ENCODE measurements around the gene SEL1L3.

Gene SEL1L3

GRCh38 chr4:25837107-25837506 lies 25.7 kb downstream of the SEL1L3 start:
- in situ Hi-C loops (cut with MboI; ENCODE audit: low sequenced_read_pairs, unreplicated experiment): no loop called here
- no peak for TF ChIP-seq CTCF (IDR thresholded peaks at IDR 0.05; ENCODE audit: borderline replicate concordance, control extremely low read depth, extremely low read depth, insufficient read depth, missing control alignments)
- no peak for DNase-seq (ENCODE audit: low spot score)

- in situ Hi-C loops (cut with MboI; ENCODE audit: low sequenced_read_pairs, unreplicated experiment): no loop called here
- DNase-seq (ENCODE audit: low spot score): no peak
- TF ChIP-seq CTCF (IDR thresholded peaks at IDR 0.05; ENCODE audit: borderline replicate concordance, control extremely low read depth, extremely low read depth, insufficient read depth, missing control alignments): no peak
Measured at GRCh38 chr4:25835384-25835783, 27.4 kb downstream of the SEL1L3 start.

DNA sequence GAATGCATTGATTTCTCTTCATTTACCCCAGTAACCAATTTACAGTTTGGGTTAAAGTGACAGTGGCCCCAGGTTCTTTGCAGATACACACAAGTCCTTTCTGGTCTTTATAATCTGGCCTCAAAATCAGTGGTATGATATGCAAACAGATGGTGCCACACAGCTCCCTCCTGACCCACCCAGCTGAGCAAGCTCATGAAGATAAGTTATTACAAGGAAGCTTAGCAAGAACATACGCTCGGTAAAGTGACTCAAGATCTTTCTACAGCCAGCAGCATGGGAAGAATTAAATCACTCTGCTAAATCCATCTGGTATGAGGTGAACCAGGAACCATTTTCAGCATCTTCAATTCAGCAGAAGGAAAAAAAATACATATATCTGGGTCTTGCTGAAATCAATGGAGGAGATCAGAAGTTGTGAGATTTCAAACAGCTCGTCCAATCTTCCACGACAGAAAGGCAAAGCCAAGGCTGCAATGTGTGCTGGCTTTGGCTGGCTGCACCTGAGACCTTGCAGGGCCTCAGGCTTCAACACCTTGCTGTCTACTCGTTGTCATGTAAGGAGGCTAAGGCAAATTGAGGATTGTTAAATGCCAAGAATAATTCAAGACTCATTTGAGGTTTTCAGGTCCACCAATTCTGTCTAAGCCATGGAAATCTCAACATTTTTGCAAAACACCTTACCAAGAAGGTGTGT lies 28.2 kb downstream of the SEL1L3 start:
- in situ Hi-C loops (cut with MboI; ENCODE audit: low sequenced_read_pairs, unreplicated experiment): no loop called here
- DNase-seq (ENCODE audit: low spot score): no peak
- TF ChIP-seq CTCF (IDR thresholded peaks at IDR 0.05; ENCODE audit: borderline replicate concordance, control extremely low read depth, extremely low read depth, insufficient read depth, missing control alignments): no peak

DNA sequence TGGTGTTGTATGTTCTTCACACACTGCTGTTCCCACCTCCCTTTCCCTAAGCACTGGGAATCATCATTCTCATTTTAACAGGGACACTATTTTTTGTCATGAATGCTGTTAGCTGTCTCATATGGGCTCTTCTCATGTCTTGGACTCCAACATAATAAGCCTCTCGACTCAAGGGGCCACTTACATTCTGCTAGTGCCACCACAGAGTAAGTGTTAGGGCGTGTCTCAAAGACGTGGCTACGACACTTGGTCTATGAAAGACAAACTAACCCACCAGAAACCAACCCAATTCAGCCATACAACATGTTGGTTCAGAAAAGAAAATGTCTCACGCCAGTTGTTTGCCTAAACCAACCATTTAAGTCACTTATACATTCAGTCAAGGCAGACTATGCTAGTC lies 32.2 kb downstream of the SEL1L3 start:
- TF ChIP-seq CTCF (IDR thresholded peaks at IDR 0.05; ENCODE audit: borderline replicate concordance, control extremely low read depth, extremely low read depth, insufficient read depth, missing control alignments): no peak
- in situ Hi-C loops (cut with MboI; ENCODE audit: low sequenced_read_pairs, unreplicated experiment): no loop called here
- DNase-seq (ENCODE audit: low spot score): no peak

DNA sequence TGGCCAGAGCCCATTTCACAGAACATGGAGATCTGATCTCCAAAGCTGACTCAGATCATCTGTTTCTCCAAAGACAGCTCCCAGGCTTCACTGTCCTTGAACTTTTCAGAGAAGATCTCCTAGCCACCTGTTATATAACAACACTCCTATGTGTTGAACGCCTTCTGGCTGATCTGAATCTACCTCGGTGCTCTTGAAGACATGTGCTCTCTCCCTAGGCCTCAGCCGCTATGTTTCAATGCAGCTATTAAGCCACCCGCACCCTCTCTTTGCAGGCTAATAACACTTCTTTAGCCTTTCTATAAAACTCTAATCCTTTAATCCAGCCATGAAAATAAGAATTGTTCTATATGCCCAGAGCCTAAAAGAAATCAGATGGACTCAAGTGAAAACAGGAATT lies 34.9 kb downstream of the SEL1L3 start:
- in situ Hi-C loops (cut with MboI; ENCODE audit: low sequenced_read_pairs, unreplicated experiment): no loop called here
- no peak for TF ChIP-seq CTCF (IDR thresholded peaks at IDR 0.05; ENCODE audit: borderline replicate concordance, control extremely low read depth, extremely low read depth, insufficient read depth, missing control alignments)
- DNase-seq (ENCODE audit: low spot score): no peak

- in situ Hi-C loops (cut with MboI; ENCODE audit: low sequenced_read_pairs, unreplicated experiment): no loop called here
- TF ChIP-seq CTCF (IDR thresholded peaks at IDR 0.05; ENCODE audit: borderline replicate concordance, control extremely low read depth, extremely low read depth, insufficient read depth, missing control alignments): no peak
- no peak for DNase-seq (ENCODE audit: low spot score)
Measured at GRCh38 chr4:25827373-25827772, 35.4 kb downstream of the SEL1L3 start.
